HG03439 (cell line): Measurements from ENCODE around the gene NPEPPS.
"Not testable (repeated sequence)": the region's sequence is repeated elsewhere in the genome, so short reads cannot be mapped to it uniquely, and the experiment has no call there.

ENCODE experiments used
- ATAC-seq: cut with Tn5 transposase; IDR thresholded peaks from one replicate; pipeline ENCODE4 v1.9.1; 2021; ENCODE audit warnings: mild to moderate bottlenecking, moderate library complexity; ENCODE audit not compliant: unreplicated experiment

The NPEPPS gene, protein sequence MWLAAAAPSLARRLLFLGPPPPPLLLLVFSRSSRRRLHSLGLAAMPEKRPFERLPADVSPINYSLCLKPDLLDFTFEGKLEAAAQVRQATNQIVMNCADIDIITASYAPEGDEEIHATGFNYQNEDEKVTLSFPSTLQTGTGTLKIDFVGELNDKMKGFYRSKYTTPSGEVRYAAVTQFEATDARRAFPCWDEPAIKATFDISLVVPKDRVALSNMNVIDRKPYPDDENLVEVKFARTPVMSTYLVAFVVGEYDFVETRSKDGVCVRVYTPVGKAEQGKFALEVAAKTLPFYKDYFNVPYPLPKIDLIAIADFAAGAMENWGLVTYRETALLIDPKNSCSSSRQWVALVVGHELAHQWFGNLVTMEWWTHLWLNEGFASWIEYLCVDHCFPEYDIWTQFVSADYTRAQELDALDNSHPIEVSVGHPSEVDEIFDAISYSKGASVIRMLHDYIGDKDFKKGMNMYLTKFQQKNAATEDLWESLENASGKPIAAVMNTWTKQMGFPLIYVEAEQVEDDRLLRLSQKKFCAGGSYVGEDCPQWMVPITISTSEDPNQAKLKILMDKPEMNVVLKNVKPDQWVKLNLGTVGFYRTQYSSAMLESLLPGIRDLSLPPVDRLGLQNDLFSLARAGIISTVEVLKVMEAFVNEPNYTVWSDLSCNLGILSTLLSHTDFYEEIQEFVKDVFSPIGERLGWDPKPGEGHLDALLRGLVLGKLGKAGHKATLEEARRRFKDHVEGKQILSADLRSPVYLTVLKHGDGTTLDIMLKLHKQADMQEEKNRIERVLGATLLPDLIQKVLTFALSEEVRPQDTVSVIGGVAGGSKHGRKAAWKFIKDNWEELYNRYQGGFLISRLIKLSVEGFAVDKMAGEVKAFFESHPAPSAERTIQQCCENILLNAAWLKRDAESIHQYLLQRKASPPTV

GRCh38 chr17:47530557-47531232 is at the start of gene NPEPPS:
TSS of gene NPEPPS (plus strand) at chr17:47531108. CDS start at chr17:47531301, 193 bp downstream.
- ATAC-seq, result peak; percentile 62

DNA sequence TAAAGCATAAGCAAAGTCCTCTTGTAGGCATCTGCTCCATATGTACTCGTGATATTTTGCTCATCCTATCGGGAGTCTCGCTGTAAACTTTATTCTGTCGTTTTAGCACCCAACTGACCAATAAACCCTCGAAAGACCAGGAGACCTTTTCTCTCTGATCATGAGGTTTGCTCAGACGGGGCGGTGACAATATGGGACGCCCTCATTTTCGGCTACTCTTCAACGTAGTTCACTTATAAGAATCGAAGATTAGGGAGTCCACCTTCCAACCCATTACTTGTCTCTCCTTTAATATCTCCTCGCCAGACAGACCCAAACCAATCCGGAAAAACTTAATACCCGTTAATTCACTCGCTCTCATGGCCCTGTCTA is 39.1 kb upstream of the NPEPPS start:
- not testable (repeated sequence) for ATAC-seq

- ATAC-seq, result not testable (repeated sequence)
Observed at GRCh38 chr17:47499074-47499473, 31.8 kb upstream of the NPEPPS start.

GRCh38 chr17:47499494-47499893 is 31.4 kb upstream of the NPEPPS start:
- not testable (repeated sequence) for ATAC-seq

DNA sequence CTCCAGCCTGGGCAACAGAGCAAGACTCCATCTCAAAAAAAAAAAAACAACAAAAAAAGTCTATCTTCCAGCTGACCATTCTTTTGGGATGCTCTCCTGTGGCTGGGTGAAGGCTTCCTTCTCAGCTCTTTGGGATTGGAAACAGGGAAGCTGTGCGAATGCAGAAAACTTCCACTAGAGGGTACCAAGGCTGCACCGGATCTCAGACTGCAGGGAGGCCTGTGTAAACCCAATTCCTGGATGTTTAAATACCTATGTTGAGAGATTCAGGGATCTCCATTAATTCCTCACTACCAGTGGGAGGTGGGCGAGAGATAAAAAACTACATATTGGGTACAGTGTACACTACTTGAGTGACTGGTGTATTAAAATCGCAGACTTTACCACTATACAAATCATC is 30.3 kb upstream of the NPEPPS start:
- ATAC-seq, result not testable (repeated sequence)

DNA sequence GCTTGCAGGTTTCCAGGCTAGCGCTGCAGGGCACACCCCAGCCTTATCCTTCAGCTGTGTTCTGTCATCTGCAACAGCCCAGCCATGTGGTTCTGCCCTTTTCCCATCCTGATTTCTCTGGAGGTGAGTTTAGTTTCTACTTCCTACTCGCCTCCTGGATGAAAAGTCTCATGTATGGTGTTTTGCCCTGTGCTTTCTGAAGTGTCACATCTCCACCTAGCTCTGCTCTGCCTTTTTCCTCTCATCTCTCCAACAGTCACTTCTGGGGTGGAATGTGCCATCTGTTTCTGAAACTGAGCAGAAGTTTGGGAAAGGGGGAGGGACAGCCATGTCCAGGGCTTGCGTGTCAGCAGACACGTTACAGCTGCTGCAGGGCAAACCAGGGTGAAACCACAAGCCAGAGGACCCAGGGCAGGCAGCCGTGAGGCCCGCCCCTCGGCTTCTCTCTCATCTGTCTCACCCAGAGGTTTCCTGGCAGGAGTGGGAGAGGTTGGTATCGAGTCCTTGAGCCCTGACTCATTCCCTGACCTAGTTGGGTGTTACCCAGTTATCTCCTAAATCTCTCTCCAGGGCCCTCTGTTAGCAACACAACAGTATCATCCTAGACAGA is 28.7 kb upstream of the NPEPPS start:
- not testable (repeated sequence) for ATAC-seq

- ATAC-seq, result not testable (repeated sequence)
Observed at GRCh38 chr17:47502776-47503455, 28.0 kb upstream of the NPEPPS start.

DNA sequence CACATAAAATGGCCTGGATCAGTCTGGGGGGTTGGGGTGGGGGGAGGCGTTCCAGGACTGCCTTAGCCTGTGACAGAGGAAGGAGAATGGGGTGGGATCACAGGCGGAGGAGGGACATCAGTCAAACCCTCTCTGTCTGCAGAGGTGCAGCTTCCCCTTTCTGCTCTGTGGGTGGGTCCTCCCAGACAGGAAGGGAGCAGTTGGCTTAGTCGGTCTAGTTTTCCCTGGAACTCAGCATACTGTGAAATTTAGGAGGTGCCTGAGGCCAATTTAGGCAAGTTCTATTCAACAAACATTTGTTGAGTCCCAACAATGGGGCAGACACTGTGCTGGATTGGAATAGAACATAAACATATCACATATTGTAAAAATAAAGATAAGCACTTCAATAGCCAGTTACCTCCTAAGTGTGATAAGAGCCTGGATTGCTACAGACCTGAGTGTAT is 19.2 kb upstream of the NPEPPS start:
- not testable (repeated sequence) for ATAC-seq

DNA sequence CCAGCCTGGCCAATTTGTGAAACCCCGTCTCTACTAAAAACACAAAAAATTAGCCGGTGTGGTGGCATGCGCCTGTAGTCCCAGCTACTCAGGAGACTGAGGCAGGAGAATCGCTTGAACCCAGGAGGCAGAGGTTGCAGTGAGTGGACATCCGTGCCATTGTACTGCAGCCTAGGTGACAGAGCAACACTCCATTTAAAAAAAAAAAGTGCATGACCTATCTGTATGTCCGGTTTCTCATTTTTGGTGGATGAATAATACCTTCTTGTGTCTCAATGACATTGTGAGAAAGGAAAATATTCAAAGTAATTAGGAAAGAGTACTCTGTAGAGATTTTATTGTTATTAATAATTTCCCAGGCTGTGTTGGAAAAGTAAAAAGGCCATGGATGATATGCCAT is 17.6 kb upstream of the NPEPPS start:
- ATAC-seq, result not testable (repeated sequence)

DNA sequence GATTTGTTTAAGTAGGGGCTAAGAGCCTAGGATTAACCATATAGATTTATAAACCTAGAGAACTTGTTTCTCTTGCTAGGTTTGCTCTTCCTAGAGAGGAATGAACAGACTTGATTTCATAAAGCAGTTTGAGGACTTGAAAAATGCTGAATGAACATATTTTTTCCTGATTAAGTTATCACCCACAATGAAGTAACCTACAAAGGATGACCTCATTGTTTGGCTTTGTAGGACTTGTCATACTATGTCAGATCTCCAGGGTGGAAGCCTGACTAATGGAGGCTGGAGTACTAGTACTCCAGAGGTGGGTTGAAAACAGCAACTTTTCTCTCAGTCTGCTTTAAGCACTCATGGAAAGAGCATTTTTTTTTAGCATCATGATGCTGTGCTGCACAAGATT is 12.0 kb upstream of the NPEPPS start:
- ATAC-seq, result not testable (repeated sequence)

DNA sequence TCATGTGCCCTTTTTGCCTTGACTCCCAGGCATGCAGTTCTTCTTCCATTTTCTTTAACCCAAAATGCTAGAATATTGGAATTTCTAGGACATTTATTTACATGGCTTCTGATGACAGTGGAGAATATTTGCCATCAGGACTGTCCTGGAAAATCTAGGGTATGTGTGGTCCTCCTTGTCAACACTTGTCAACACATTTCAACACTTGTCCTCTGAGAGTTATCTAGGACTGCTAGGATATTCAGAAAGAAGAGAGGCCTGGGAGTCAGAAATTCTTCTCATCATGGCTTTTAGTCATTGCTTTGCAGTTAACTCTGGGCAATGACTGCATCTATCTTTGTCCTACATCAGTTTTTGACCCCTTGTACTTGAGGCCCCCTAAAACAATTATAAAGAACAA is 11.5 kb upstream of the NPEPPS start:
- not testable (repeated sequence) for ATAC-seq

GRCh38 chr17:47520279-47520678 is 10.6 kb upstream of the NPEPPS start:
- ATAC-seq, result not testable (repeated sequence)

- ATAC-seq, result not testable (repeated sequence)
Observed at GRCh38 chr17:47521434-47521833, 9.5 kb upstream of the NPEPPS start.

- not testable (repeated sequence) for ATAC-seq
Observed at GRCh38 chr17:47522341-47522740, 8.6 kb upstream of the NPEPPS start.

DNA sequence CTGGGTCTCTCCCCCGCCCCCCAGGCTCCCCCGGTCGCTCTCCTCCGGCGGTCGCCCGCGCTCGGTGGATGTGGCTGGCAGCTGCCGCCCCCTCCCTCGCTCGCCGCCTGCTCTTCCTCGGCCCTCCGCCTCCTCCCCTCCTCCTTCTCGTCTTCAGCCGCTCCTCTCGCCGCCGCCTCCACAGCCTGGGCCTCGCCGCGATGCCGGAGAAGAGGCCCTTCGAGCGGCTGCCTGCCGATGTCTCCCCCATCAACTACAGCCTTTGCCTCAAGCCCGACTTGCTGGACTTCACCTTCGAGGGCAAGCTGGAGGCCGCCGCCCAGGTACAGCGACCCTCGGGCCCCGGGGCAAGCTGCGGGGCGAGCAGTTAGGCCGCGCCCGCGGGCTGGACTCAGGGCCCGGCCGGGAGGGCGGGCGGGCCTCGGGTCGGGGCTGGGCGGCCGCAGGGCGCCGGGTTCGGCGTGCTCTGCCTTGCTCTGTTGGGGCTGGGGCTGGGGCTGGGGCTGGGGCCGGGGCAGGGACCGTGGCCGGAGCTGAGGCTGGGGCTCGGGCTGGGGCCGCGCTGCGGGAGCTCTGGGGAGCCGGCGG is 419 bp downstream of the NPEPPS start:
- ATAC-seq, result not testable (repeated sequence)

- not testable (repeated sequence) for ATAC-seq
Observed at GRCh38 chr17:47539085-47539484, 8.2 kb downstream of the NPEPPS start.

- not testable (repeated sequence) for ATAC-seq
Observed at GRCh38 chr17:47541676-47542075, 10.8 kb downstream of the NPEPPS start.

- not testable (repeated sequence) for ATAC-seq
Observed at GRCh38 chr17:47544327-47544726, 13.4 kb downstream of the NPEPPS start.

GRCh38 chr17:47554733-47555132 is 23.8 kb downstream of the NPEPPS start:
- ATAC-seq, result not testable (repeated sequence)
